Neural progenitor cell (in vitro differentiated cells): ENCODE results near the gene RPE. TPM values are rescaled to one million over a fixed set of nuclear protein-coding genes. Genes with fewer than 3 reads are reported as not detected.
A peak's percentile ranks its signal among the peaks of the same experiment; 100 is the strongest.

ENCODE experiments used
- DNase-seq: peaks from one replicate; pipeline ENCODE4 v3.0.0-alpha.2; 2016; ENCODE audit warnings: low spot score
- H2AFZ ChIP-seq: fragments of 200-600 bp; sonication (generic); replicated peaks from 2 replicates; pipeline ENCODE4 v1.6.1; 2016; ENCODE audit warnings: antibody characterized with exemption
- H3F3A ChIP-seq: fragments of 200-600 bp; sonication (generic); 2 replicates; pipeline ENCODE4 v1.6.1; 2016; ENCODE audit warnings: antibody characterized with exemption, low read depth
- H3K27ac ChIP-seq: fragments of 200-600 bp; sonication (generic); 2 replicates; pipeline ENCODE4 v1.5.1; 2016; ENCODE audit warnings: mild to moderate bottlenecking
- H3K27me3 ChIP-seq: fragments of 200-600 bp; sonication (generic); 2 replicates; pipeline ENCODE4 v1.6.1; 2016; ENCODE audit warnings: mild to moderate bottlenecking, moderate library complexity
- H3K36me3 ChIP-seq: fragments of 200-600 bp; sonication (generic); 2 replicates; pipeline ENCODE4 v1.5.1; 2016
- H3K4me1 ChIP-seq: fragments of 200-600 bp; sonication (generic); 2 replicates; pipeline ENCODE4 v1.6.1; 2016; ENCODE audit warnings: mixed run types
- H3K4me2 ChIP-seq: fragments of 200-600 bp; sonication (generic); 2 replicates; pipeline ENCODE4 v1.6.1; 2016
- H3K4me3 ChIP-seq: fragments of 200-600 bp; sonication (generic); 2 replicates; pipeline ENCODE4 v1.5.1; 2016
- H3K79me2 ChIP-seq: fragments of 200-600 bp; sonication (generic); 2 replicates; pipeline ENCODE4 v1.6.1; 2016; ENCODE audit warnings: low read depth
- H3K9ac ChIP-seq: fragments of 200-600 bp; sonication (generic); 2 replicates; pipeline ENCODE4 v1.6.1; 2016
- H3K9me3 ChIP-seq: fragments of 200-600 bp; sonication (generic); 2 replicates; pipeline ENCODE4 v1.5.1; 2016; ENCODE audit warnings: low read depth
- H4K20me1 ChIP-seq: fragments of 200-600 bp; sonication (generic); 2 replicates; pipeline ENCODE4 v1.6.1; 2016; ENCODE audit warnings: low read depth
- H3K27ac Mint-ChIP-seq: 3 replicates; pipeline ENCODE4 v1.8.0; 2021; ENCODE audit warnings: mixed read lengths
- H3K27me3 Mint-ChIP-seq: 2 replicates; pipeline ENCODE4 v1.8.0; 2022; ENCODE audit warnings: low read depth, mild to moderate bottlenecking, inconsistent platforms, moderate library complexity, mixed read lengths; ENCODE audit not compliant: insufficient read depth
- H3K36me3 Mint-ChIP-seq: 3 replicates; pipeline ENCODE4 v1.8.0; 2021; ENCODE audit warnings: mixed read lengths
- H3K4me1 Mint-ChIP-seq: 3 replicates; pipeline ENCODE4 v1.8.0; 2021; ENCODE audit warnings: mixed read lengths
- H3K4me3 Mint-ChIP-seq: 3 replicates; pipeline ENCODE4 v1.8.0; 2021; ENCODE audit warnings: mild to moderate bottlenecking, moderate library complexity, mixed read lengths
- H3K9me3 Mint-ChIP-seq: 3 replicates; pipeline ENCODE4 v1.8.0; 2020; ENCODE audit warnings: mixed read lengths
- EZH2 ChIP-seq: fragments of 200-600 bp; sonication (generic); IDR thresholded peaks from 2 replicates; pipeline ENCODE4 v1.6.1; 2017; ENCODE audit warnings: antibody characterized with exemption, mild to moderate bottlenecking, moderate library complexity
- EZH2phosphoT487 ChIP-seq: fragments of 200-600 bp; sonication (generic); IDR thresholded peaks from 2 replicates; pipeline ENCODE4 v1.6.1; 2017; ENCODE audit warnings: antibody characterized with exemption
- total RNA-seq: library from RNA; depleted of rRNA; stranded (reverse); fragments of >200 nt; gene quantifications from 2 replicates; pipeline ENCODE4 v1.2.3, GENCODE V29; 2015; ENCODE audit warnings: low replicate concordance
- TF ChIP-seq, protein P1 (sequence below): fragments of 200-600 bp; sonication (generic); IDR thresholded peaks from 2 replicates; pipeline ENCODE4 v1.5.1; 2017; ENCODE audit warnings: antibody characterized with exemption, mild to moderate bottlenecking

RPE gene
- total RNA-seq: 92.3 TPM in 2 replicates

DNA sequence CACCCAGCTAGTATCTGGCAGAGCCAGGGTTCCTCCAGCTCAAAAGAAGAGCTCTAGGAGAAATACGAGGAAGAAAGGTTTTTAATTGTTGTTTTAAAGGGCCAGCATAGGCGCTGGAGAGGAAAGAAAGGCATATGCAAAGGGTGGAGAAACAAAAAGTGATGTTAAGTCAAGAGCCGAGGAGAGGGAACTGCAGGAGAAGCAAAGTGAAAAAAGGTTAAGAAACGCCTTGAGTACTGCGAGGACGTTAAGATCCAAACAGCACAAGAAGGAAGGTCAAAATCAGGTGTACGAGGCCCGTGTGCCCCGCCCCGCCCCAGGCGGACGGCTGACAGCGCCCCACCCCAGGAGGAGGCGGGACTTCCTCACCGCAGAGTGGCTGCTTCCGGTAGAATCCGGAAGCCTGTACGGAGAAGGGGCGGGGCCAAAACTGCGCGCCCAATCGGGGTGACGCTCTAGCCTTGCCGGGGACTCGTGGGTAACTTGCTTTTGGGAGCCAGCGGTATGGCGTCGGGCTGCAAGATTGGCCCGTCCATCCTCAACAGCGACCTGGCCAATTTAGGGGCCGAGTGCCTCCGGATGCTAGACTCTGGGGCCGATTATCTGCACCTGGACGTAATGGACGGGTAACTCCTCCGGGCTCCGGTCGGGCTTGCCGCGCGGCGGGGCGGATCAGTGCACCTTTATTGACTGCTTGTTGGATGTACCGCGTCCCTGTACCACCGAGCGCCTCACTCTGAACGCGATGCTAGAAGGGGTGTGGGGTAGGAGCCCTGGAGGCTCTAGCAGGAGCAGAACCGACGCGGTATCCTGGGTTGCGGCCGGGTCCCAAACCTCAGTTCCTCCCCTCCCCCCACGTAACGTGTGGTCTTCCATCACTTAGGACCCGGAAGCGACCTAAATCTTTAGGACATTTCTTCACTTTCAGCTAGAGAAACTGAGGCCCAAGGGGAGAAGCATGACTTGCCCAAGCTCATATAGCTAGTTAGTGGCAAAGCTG, at the start of gene RPE:
Gene RPE, plus strand, starts transcription at position 481 of the 1,000 bp plus-strand sequence. Its CDS starts 24 bp downstream, at position 505.
- H3K4me1 ChIP-seq: peaks cover 14% of the 10 kb centered on the region
- peak within 1 kb of the TSS; percentile 77 for H3K27ac Mint-ChIP-seq
- no peaks in the 10 kb centered on the region for H3K27me3 ChIP-seq
- peaks cover 5% of the 10 kb centered on the region for H3K27me3 Mint-ChIP-seq
- H3K36me3 Mint-ChIP-seq: no peaks in the 10 kb centered on the region
- TF ChIP-seq, protein P1, sequence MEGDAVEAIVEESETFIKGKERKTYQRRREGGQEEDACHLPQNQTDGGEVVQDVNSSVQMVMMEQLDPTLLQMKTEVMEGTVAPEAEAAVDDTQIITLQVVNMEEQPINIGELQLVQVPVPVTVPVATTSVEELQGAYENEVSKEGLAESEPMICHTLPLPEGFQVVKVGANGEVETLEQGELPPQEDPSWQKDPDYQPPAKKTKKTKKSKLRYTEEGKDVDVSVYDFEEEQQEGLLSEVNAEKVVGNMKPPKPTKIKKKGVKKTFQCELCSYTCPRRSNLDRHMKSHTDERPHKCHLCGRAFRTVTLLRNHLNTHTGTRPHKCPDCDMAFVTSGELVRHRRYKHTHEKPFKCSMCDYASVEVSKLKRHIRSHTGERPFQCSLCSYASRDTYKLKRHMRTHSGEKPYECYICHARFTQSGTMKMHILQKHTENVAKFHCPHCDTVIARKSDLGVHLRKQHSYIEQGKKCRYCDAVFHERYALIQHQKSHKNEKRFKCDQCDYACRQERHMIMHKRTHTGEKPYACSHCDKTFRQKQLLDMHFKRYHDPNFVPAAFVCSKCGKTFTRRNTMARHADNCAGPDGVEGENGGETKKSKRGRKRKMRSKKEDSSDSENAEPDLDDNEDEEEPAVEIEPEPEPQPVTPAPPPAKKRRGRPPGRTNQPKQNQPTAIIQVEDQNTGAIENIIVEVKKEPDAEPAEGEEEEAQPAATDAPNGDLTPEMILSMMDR: no peak
- no peak for TF ChIP-seq EZH2phosphoT487
- no peak for TF ChIP-seq EZH2
- H2AFZ ChIP-seq: peak within 1 kb of the TSS; percentile 69
- H3K4me3 Mint-ChIP-seq: peak within 1 kb of the TSS; percentile 94
- H3K27ac ChIP-seq: no peak within 1 kb of the TSS
- peak within 1 kb of the TSS; percentile 90 for H3K4me2 ChIP-seq
- DNase-seq: peak; percentile 97
- H3K4me3 ChIP-seq: peak within 1 kb of the TSS; percentile 79
- H3K9me3 Mint-ChIP-seq: peaks cover 2% of the 10 kb centered on the region
- H3K36me3 ChIP-seq: no peaks in the 10 kb centered on the region
- peaks cover 20% of the 10 kb centered on the region for H3K4me1 Mint-ChIP-seq
- peaks cover 40% of the 10 kb centered on the region for H4K20me1 ChIP-seq
- H3K79me2 ChIP-seq: peaks cover 50% of the 10 kb centered on the region
- peak within 1 kb of the TSS; percentile 76 for H3K9ac ChIP-seq
- no peaks in the 10 kb centered on the region for H3K9me3 ChIP-seq
- H3F3A ChIP-seq: no peaks in the 10 kb centered on the region

- Histone ChIP-seq H3K9me3 (no peaks in the 10 kb centered on the region), H3F3A (peaks cover 16% of the 10 kb centered on the region), H3K9ac (no peak overlapping the region), H3K79me2 (no peaks in the 10 kb centered on the region), H3K27ac (no peak overlapping the region), H3K4me2 (no peak overlapping the region), H3K4me1 (peaks cover 23% of the 10 kb centered on the region), H3K27me3 (no peaks in the 10 kb centered on the region), H4K20me1 (no peaks in the 10 kb centered on the region), H2AFZ (no peak overlapping the region), H3K4me3 (no peak overlapping the region), H3K36me3 (no peaks in the 10 kb centered on the region)
- Mint-ChIP-seq H3K27ac (no peak overlapping the region), H3K27me3 (no peaks in the 10 kb centered on the region), H3K9me3 (peaks cover 12% of the 10 kb centered on the region), H3K36me3 (peaks cover 13% of the 10 kb centered on the region), H3K4me3 (no peak overlapping the region), H3K4me1 (peaks cover 37% of the 10 kb centered on the region)
- no peak for DNase-seq
- TF ChIP-seq EZH2: no peak
- TF ChIP-seq, protein P1: no peak
- no peak for TF ChIP-seq EZH2phosphoT487
Observed at GRCh38 chr2:209956271-209956670, 46.2 kb upstream of the RPE start.

- H3K79me2 ChIP-seq: no peaks in the 10 kb centered on the region
- H3K27ac Mint-ChIP-seq: peak overlapping the region; percentile 17
- peaks cover 2% of the 10 kb centered on the region for H3K9me3 Mint-ChIP-seq
- H3K9ac ChIP-seq: no peak overlapping the region
- H3K4me1 ChIP-seq: peaks cover 29% of the 10 kb centered on the region
- no peaks in the 10 kb centered on the region for H3K9me3 ChIP-seq
- H3F3A ChIP-seq: peaks cover 21% of the 10 kb centered on the region
- H3K4me3 ChIP-seq: no peak overlapping the region
- no peak for DNase-seq
- no peaks in the 10 kb centered on the region for H3K27me3 ChIP-seq
- no peak overlapping the region for H3K27ac ChIP-seq
- no peak for TF ChIP-seq EZH2phosphoT487
- no peak for TF ChIP-seq EZH2
- TF ChIP-seq, protein P1: no peak
- H3K4me3 Mint-ChIP-seq: no peak overlapping the region
- H4K20me1 ChIP-seq: no peaks in the 10 kb centered on the region
- H3K4me2 ChIP-seq: no peak overlapping the region
- no peak overlapping the region for H2AFZ ChIP-seq
- H3K4me1 Mint-ChIP-seq: peaks cover 50% of the 10 kb centered on the region
- peaks cover 5% of the 10 kb centered on the region for H3K36me3 Mint-ChIP-seq
- H3K36me3 ChIP-seq: no peaks in the 10 kb centered on the region
- H3K27me3 Mint-ChIP-seq: no peaks in the 10 kb centered on the region
Observed at GRCh38 chr2:209958016-209958415, 44.4 kb upstream of the RPE start.
